Fibroblast of villous mesenchyme (primary cell): Measurements from ENCODE around the gene APOBEC2. TPM values are rescaled to one million over a fixed set of nuclear protein-coding genes. Genes with fewer than 3 reads are reported as not detected.
"Not testable (repeated sequence)": the region's sequence is repeated elsewhere in the genome, so short reads cannot be mapped to it uniquely, and the experiment has no call there.

Source experiments
- DNase-seq: peaks from one replicate; pipeline ENCODE4 v3.0.0-alpha.2; 2010; ENCODE audit warnings: low read depth
- H3K4me3 ChIP-seq: 2 replicates; pipeline ENCODE4 v1.5.1; 2011; ENCODE audit warnings: low read depth, mild to moderate bottlenecking, low read length
- total RNA-seq: library from RNA; depleted of rRNA; stranded (reverse); fragments of >200 nt; gene quantifications from 2 replicates; pipeline ENCODE4 v1.2.3, GENCODE V29; 2012
- TF ChIP-seq, protein P1 (sequence below): IDR thresholded peaks from 2 replicates; pipeline ENCODE4 v1.5.1; 2012; ENCODE audit warnings: low read depth, mild to moderate bottlenecking, low read length; ENCODE audit not compliant: insufficient read depth

APOBEC2 gene
- total RNA-seq, 1 donor: not detected

DNA sequence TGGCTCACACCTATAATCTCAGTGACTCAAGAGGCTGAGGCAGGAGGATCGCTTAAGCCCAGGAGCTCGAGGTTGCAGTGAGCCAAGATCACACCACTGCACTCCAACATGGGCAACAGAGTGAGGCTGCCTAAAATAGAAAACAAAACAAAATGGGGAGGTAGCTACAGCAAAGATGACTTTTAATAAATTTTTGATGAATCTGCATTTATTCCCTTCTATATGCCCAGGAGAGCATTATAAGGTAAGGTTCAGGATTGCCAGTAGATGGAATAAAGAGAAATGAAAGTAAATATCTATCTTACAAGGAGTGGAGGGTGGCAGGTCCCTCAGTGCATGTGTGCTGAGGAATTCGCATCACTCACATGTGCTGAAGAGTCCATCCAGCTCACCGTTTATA, 38.2 kb upstream of the APOBEC2 start:
- no peak overlapping the region for H3K4me3 ChIP-seq
- TF ChIP-seq, protein P1, sequence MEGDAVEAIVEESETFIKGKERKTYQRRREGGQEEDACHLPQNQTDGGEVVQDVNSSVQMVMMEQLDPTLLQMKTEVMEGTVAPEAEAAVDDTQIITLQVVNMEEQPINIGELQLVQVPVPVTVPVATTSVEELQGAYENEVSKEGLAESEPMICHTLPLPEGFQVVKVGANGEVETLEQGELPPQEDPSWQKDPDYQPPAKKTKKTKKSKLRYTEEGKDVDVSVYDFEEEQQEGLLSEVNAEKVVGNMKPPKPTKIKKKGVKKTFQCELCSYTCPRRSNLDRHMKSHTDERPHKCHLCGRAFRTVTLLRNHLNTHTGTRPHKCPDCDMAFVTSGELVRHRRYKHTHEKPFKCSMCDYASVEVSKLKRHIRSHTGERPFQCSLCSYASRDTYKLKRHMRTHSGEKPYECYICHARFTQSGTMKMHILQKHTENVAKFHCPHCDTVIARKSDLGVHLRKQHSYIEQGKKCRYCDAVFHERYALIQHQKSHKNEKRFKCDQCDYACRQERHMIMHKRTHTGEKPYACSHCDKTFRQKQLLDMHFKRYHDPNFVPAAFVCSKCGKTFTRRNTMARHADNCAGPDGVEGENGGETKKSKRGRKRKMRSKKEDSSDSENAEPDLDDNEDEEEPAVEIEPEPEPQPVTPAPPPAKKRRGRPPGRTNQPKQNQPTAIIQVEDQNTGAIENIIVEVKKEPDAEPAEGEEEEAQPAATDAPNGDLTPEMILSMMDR: no peak
- DNase-seq: no peak

DNA sequence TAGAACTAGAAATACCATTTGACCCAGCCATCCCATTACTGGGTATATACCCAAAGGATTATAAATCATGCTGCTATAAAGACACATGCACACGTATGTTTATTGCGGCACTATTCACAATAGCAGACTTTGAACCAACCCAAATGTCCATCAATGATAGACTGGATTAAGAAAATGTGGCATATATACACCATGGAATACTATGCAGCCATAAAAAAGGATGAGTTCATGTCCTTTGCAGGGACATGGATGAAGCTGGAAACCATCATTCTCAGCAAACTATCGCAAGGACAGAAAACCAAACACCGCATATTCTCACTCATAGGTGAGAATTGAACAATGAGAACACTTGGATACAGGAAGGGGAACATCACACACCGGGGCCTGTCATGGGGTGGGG, 37.1 kb upstream of the APOBEC2 start:
- DNase-seq, H3K4me3 ChIP-seq: not testable (repeated sequence)

DNA sequence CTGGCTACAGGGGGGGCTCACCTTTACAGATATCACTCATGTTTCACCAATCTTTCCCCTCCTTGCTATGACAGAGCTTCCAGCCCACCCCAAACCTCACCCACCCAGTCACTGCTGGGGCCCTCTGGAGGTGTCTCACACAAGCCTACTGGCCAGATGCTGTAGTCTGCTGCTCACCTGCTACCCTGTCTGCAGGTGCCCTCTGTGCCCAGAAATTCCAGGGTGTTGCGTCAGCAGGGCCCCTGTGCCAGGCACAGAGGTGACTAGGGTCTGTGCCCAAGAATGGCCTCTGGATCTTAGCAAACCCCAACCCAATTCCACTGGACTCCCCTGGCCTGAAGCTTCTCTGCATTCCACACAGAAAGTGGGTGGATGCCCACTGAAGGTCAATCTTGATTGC, 35.3 kb upstream of the APOBEC2 start:
- TF ChIP-seq, protein P1: no peak
- H3K4me3 ChIP-seq: no peak overlapping the region
- DNase-seq: no peak

DNA sequence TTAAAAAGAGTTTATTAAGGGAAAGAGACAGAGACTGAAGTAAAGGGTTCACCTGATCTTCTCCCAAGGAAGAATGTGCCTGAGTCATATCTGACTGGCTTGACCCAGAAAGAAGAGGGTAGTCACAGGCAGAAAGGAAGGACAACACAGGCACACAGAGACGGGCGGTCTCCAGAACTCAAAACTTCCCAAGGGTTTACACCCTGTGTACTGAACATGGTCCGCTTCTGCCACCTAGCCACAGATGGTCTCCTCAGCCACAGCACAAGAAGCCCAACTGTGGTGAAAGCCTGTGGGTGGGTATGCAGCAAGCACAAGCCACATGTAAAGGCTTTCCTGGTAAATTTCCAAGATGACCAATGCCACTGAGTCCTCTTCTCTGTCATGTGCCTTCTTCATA, 31.2 kb upstream of the APOBEC2 start:
- TF ChIP-seq, protein P1: peak; percentile 6
- peak; percentile 13 for DNase-seq
- no peak overlapping the region for H3K4me3 ChIP-seq

DNA sequence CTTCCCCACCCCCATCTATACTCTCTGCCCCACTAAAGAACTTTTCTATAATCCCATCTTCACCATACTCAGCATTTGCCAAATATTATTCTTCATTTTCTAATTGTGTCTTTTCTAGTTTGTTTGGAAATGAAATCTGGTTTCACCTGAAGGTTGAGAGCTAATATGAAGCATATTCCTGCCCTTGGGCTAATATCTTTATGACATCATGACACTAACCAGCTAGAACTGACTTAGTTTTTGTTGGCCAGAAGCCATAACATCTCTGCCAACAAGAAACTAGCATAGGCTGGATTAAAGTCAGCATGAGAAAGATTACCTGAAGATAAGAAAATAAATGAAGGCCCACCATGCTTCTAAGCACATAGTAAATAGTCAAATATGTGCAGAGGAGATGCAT, 30.7 kb upstream of the APOBEC2 start:
- TF ChIP-seq, protein P1: no peak
- no peak overlapping the region for H3K4me3 ChIP-seq
- DNase-seq: no peak

DNA sequence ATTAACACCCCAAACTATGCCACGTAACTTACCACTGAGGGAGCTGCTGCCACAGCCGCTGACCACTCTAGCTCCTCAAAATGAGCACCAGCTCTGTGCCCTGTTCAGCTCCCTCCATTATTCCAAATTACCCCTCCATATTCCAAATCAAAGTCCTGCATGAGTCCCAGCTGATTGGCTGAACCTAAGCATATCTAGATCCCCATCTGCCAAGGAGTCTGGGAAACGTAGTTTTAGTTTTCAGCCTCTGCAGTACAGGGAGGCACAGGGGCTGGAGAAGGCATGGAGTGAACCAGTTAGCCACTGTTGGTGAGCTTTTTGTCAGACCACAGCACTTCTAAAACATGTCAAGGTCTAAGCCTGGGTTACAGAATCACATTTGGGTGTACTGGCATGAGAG, 29.9 kb upstream of the APOBEC2 start:
- H3K4me3 ChIP-seq: no peak overlapping the region
- DNase-seq: no peak
- TF ChIP-seq, protein P1: no peak

DNA sequence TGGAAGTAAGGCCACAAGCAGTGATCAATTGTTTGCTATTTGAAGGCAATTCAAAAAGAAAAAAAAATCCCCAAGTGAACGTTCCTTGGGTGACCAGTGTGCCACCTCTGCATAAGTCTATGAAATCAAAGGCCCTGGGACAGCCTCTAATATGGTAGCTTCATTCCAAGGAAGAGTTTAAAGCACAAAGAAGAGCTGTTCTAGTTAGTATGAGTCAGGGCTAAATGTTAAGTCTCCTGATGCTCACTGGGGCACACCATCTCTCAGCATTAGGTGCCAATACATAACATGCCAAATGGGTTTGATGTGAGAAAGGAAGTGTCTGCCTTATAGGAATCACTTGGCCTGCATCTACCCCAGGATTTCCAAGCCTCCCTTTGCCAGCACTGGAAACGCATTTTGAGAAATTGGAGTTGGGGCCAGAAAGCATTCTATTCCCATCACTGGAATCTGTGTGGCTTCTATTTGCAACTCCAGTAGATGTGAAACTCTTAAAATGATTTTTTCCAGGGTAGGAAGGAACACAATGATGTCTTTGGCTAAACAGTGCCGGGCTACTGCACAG, 27.0 kb upstream of the APOBEC2 start:
- TF ChIP-seq, protein P1: no peak
- DNase-seq: no peak
- H3K4me3 ChIP-seq: no peak overlapping the region
